CD4-positive, alpha-beta T cell treated with Interleukin-15 for 4 hours (primary cell): ENCODE results near the gene TREX2.

Source experiments
- DNase-seq: peaks from one replicate; pipeline ENCODE4 v3.0.0-alpha.2; 2020; ENCODE audit warnings: low spot score

TREX2 gene

GRCh38 chrX:153455571-153455970, 9.7 kb upstream of the TREX2 start:
- DNase-seq: no peak

- no peak for DNase-seq
Observed at GRCh38 chrX:153454901-153455550, 9.2 kb upstream of the TREX2 start.

DNA sequence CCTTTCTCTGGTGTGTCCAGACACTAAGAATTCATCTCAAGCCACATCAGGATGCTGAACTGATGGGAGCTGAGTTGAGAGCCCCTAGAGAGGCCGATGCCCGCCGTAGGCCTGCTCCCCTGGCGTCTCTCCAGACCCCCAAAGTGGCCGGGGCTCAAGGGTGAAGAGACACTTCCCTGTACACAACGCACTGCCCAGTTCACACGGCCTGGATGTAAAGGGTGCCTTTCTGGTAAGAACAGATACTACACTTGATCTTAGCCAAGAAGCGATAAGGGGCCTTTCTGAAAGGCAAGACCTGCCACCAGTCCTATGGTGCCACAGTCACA, 5.1 kb upstream of the TREX2 start:
- DNase-seq: no peak

DNA sequence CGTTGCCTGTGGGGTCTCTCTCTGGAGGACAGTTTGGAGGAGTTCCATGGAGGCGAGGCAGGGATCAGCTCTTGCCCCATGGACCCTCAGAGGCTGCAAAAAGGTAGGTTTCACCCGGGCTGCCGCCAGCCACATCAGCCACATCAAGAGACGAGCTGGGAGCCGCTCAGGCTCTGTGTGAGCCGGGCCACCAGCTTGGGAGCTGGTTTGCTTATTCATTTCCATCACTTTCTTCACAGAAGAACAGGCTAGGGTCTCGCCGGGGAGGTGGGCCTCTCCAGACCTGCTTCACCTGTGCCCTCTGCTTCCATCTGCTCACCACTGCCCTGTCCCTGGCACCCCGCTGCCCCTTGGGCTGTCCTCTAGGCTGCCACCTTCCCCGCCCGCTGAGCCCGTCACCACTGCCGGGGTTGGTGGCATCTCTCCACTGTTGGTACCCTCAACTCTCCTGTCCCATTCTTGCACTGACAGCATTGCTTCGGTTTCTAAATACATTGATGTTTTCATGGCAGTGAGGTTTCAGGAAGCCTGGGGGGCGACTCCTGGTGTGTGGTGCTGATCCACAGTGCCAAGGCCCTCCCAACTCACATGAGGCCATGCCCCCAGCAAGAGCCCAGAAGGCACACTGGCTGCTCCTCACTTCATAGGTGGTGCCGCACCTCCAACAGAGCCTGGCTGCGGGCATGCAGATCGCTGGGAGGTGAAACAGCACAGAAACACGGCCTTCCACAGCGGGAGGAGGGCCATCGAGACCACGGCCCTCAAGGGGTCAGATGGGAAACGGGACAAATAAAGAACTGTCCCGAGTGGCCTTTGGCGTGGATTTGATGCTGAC, 4.5 kb upstream of the TREX2 start:
- no peak for DNase-seq

- no peak for DNase-seq
Observed at GRCh38 chrX:153449368-153450113, 3.7 kb upstream of the TREX2 start.

GRCh38 chrX:153448556-153449367, 2.9 kb upstream of the TREX2 start:
- no peak for DNase-seq

DNA sequence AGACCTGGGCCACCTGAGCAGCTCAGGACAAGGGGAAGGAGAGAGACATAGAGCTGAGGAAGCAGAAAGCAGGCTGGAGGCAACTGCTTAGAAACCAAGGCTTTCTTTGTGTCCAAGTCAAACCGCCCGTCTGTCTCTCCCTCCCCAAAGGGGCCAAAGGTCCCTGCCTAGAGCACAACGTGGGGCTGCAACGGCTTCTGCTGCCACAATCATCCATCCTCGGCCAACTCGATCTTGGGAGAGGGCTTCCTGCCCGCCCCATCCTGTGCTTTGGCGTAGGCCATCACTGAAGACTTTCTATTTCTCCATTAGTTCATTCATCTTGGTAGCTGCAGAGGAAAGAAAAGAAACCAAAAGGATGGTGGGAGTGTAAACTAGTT, 1.7 kb upstream of the TREX2 start:
- no peak for DNase-seq

DNA sequence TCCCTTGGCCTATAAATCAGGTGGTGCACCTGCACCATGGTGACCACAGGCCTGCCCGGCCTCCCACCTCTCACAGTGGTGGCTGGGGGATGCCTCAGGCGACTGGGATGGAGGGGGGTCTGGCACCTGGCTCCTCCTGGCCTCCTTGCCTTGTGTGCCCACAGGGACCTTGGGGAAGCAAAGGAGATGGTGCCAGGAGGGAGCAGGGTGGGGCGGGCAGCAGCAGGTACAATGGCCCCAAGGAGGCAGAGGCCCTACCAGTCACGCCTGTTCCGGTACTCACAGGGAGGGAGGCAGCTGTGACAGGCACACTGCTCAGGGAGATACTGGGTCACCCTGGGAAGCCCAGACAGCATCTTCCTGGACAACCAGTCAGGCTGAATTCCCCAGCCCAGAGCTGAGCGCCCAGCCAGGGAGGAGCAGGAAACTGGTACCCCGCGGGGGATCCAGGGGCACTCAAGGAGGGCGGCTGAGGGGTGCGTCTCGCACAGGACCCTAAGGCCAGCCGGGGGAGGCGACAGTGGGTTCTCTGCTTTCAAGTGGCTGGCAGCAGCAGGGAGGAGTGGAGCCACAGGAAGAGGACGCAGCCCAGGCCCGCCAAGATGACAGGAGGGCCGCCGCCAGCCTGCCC, 1.2 kb upstream of the TREX2 start:
- DNase-seq: no peak

- DNase-seq: no peak
Observed at GRCh38 chrX:153446636-153446936, 730 bp upstream of the TREX2 start.

GRCh38 chrX:153445106-153445855, 575 bp downstream of the TREX2 start:
- DNase-seq: no peak

DNA sequence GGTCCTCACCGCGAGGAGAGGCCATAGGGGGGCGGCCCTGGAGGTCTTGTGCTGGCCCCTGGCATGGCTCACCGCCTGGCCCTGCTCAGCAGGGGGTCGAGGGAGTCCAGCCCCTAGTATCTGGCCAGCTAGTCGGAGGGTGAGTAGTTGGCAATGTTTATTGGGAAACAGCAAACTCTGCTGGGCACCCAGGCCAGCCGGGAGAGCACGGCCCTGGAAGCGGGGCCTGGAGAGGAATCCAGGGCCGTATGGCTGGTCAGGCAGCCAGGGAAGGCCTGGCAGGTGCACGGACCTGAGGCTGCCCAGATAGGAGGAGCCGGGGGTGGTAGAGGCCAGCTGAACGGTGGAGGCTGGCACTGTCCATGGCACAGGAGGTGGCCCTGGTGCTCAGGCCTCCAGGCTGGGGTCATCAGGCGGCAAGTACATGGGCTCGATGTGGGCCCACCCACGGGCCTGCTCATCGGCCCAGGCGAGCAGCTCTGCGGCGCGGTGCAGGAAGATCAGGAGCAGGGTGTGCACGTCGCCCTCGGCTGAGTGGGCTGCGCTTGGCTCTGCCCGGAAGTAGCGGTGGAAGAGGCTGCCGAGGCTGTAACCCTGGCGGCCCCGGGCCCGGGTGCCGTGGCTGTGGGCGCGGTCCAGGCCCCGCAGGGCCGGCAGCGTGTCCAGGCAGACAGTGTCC, 1.4 kb downstream of the TREX2 start:
- no peak for DNase-seq

- no peak for DNase-seq
Observed at GRCh38 chrX:153443476-153444332, 2.2 kb downstream of the TREX2 start.

DNA sequence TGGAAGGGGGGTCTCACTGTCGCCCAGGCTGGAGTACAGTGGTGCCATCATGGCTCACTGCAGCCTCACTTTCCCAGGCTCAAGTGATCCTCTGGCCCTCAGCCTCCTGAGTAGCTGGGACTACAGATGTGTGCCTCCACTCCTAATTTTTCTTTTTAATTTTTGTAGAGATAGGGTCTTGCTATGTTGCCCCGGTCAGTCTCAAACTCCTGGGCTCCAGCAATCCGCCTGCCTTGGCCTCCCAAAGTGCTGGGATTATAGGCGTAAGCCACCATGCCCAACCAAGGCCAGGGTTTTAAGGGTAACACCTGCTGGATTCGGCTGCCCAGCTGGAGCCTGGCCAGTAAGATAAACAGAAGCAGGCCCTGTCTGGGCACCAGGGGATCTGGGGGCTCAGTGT, 3.4 kb downstream of the TREX2 start:
- DNase-seq: no peak

DNA sequence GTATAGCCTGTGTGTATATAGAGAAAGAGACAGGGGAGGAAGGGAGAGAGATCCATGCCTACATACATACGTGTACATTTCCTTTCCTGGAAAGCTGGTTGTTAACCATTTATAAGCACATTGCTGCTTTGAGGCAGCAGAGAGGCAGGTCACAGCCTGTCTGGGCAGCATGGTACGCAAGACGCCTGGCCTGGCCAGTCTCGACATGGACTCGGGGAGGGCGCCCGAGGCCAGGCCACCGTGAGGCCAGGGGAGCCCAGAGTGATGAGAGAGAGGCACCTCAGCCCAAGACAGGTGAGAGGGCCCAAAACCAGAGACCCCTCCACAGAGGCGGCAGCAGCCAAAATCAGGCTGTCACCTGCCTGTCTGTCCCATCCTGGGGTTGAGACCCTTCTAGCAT, 3.9 kb downstream of the TREX2 start:
- no peak for DNase-seq

DNA sequence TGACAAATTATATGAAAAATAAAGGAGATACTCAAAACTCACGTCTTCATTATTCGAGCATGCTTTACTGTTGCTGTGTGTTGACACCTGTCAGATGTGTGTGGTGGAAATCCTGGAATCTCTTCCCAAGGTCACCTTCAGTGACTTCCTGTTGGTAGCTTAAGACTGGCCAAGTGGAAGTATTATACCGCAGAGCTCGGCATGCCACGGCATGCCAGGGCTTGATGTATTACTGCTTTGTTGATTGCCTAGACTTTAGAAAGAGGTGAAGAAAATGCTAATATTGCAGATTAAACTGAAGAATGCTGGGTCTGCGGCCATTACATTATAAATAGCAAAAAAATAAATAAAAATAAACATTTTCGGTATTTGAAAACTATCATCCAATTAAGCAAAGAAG, 4.6 kb downstream of the TREX2 start:
- DNase-seq: no peak

GRCh38 chrX:153440556-153441135, 5.2 kb downstream of the TREX2 start:
- DNase-seq: no peak

DNA sequence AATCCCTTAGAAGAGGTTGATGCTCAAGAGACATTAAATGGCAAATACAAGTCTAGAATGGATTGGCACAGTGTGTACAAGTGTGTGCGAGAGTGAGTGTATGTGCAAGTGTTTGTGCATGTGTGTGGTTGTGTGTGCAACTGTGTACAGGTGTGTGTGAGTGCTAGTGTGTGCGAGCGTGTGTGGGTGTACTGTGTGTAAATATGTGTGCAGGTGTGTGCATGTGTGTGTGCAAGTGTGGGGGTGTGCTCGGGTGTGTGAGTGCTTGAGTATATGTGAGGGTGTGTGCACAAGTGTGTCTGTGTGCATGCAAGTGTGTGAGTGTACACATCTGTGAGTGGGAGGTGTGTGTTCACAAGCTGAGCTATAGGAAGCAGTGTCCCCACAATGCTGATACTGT, 5.9 kb downstream of the TREX2 start:
- DNase-seq: no peak

DNA sequence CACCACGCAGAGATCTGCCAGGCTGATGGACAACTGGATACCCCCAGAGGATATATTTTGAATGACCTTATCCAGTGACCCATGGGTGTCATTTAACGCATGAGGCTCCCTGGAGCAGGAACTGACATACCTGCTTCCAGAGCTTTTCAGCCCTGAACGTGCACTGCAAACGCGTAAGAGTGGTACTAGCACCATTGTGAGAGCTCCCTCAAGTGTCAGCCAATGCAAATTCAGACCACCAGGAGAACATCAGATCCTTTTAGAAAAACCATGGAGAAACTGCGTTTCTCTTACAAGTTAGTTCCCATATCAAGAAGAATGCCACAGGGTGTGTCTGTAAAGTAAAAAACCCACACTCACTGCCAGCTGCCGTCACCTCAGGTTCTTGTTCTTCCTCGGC, 7.3 kb downstream of the TREX2 start:
- DNase-seq: no peak

DNA sequence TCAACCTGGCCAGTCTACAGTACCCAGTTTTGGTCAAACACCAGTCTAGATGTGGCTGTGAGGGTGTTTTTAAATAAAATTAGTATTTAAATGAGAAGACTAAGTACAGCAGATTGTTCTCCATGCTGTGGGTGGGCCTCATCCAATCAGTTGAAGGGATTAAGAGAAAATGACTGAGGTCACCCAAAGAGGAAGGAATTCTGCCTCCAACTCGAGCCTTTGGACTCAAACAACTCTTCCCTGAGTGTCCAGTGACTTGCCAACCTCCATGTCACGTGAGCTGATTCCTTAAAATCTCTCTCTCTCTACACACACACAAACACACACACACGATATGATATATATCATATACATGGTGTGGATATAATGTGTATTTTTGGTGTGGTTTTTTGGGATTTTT, 10.0 kb downstream of the TREX2 start:
- DNase-seq: no peak
